Right lobe of liver (tissue), 6 donors: Measurements from ENCODE around the gene GRN. TPM values are rescaled to one million over a fixed set of nuclear protein-coding genes. Genes with fewer than 3 reads are reported as not detected.

ENCODE experiments used
- ATAC-seq, 4 donors: fragments of 200-7000 bp; cut with Tn5 transposase; one replicate each; pipeline ENCODE4 v1.9.1; 2020; ENCODE audit warnings: mild to moderate bottlenecking in 4 of 4, moderate library complexity in 4 of 4
- DNase-seq, 3 donors: peaks; one replicate each; pipeline ENCODE4 v3.0.0-alpha.2; 2020
- H3K27ac ChIP-seq, 3 donors: fragments of 200-600 bp; one replicate each; pipeline ENCODE4 v1.8.0; 2022
- H3K27me3 ChIP-seq, 2 donors: fragments of 200-600 bp; one replicate each; pipeline ENCODE4 v1.8.0; 2022
- H3K36me3 ChIP-seq, 4 donors: fragments of 200-600 bp; sonication (generic) in 1 of 4; one replicate each; pipeline versions ENCODE4 v1.5.1 to v1.8.0; 2017 to 2022; ENCODE audit warnings: control low read depth in 1 of 4
- H3K4me1 ChIP-seq, 4 donors: fragments of 200-600 bp; sonication (generic) in 1 of 4; one replicate each; pipeline versions ENCODE4 v1.5.1 to v1.8.0; 2017 to 2022; ENCODE audit warnings: control low read depth in 1 of 4
- H3K4me3 ChIP-seq, 3 donors: fragments of 200-600 bp; one replicate each; pipeline ENCODE4 v1.8.0; 2022
- H3K9me3 ChIP-seq, 4 donors: fragments of 200-600 bp; sonication (generic) in 1 of 4; one replicate each; pipeline versions ENCODE4 v1.5.1 to v1.8.0; 2017 to 2022; ENCODE audit warnings: control low read depth in 1 of 4
- CTCF ChIP-seq, 4 donors: fragments of 200-600 bp in 3 of 4; fragments of 450-650 bp in 1 of 4; IDR thresholded peaks; one replicate each; pipeline versions ENCODE4 v1.5.1 to v1.8.0; 2016 to 2022; ENCODE audit warnings: antibody characterized with exemption in 4 of 4, mild to moderate bottlenecking in 2 of 4
- POLR2A ChIP-seq: fragments of 450-650 bp; IDR thresholded peaks from one replicate; pipeline ENCODE4 v1.6.1; 2017; ENCODE audit warnings: antibody characterized with exemption, mild to moderate bottlenecking
- WGBS: methylation state at CpG from one replicate; pipeline ENCODE4 v1.1.6; 2018; ENCODE audit warnings: low coverage, low lambda C conversion rate; ENCODE audit not compliant: insufficient coverage; ENCODE audit errors: missing lambda C conversion rate; 5-methylcytosine and 5-hydroxymethylcytosine counted together
- intact Hi-C, 2 donors: fragments of 100-400 bp; cut with DNase I; formaldehyde crosslinking; loops; one replicate each; pipeline versions ENCODE4 v1.11.2 to v1.14.1; 2022
- total RNA-seq, 6 experiments: library from RNA; depleted of rRNA in 2 of 6; stranded (reverse); fragments of >200 nt in 2 of 6; fragmentation: NEBNext Ultra II Directional in 3 of 6; extraction: Animal tissue kit (Norgen Biotek cat#: 25700) in 3 of 6; gene quantifications; one replicate each; pipeline versions ENCODE4 v1.1.0 to v1.2.4, GENCODE V29; 2016 to 2023
- donor health status: DM: no; HTN: yes; CAD: no.
- donor health status: DM: no; HTN: no; CAD: no.
- donor health status: DM: no; HTN: no; CAD: no.
- donor health status: DM: no; HTN: yes; CAD: no.
- donor health status: DM: no; HTN: yes; CAD: no.

The GRN gene
- total RNA-seq, 6 experiments from 2014 or later = 84.5 to 230 (median 150) TPM

GRCh38 chr17:44320066-44320465 is 25.0 kb upstream of the GRN start:
- Histone ChIP-seq H3K9me3 (no peaks in the 10 kb centered on the region), H3K27ac (no peak overlapping the region), H3K27me3 (no peaks in the 10 kb centered on the region), H3K4me1 (peaks cover 0 to 12% (median 4%) of the 10 kb centered on the region in 4 donors), H3K36me3 (peaks cover 0 to 26% (median 3%) of the 10 kb centered on the region in 4 donors), H3K4me3 (no peak overlapping the region)
- WGBS = 92% methylated on average over 5 of the region's 18 CpGs
- DNase-seq (no peak), ATAC-seq (no peak)
- intact Hi-C loops = loop anchor here (5.0 kb wide), 1 partner anchor 108 kb away; no protein-coding TSS in a partner anchor
- no peak for TF ChIP-seq POLR2A
- no peak for TF ChIP-seq CTCF (IDR thresholded peaks at IDR 0.05)

GRCh38 chr17:44321246-44322120 is 23.6 kb upstream of the GRN start:
- H3K27ac ChIP-seq = no peak overlapping the region
- 100% methylated on average over 1 of the region's 21 CpGs for WGBS
- H3K9me3 ChIP-seq = no peaks in the 10 kb centered on the region
- intact Hi-C loops = loop anchor here (5.0 kb wide), 1 partner anchor 109 kb away; no protein-coding TSS in a partner anchor
- ATAC-seq (no peak), DNase-seq (no peak)
- peaks cover 0 to 26% (median 3%) of the 10 kb centered on the region in 4 donors for H3K36me3 ChIP-seq
- H3K4me1 ChIP-seq = peaks cover 0 to 12% (median 5%) of the 10 kb centered on the region in 4 donors
- no peaks in the 10 kb centered on the region for H3K27me3 ChIP-seq
- TF ChIP-seq POLR2A = no peak
- no peak for TF ChIP-seq CTCF (IDR thresholded peaks at IDR 0.05)
- no peak overlapping the region for H3K4me3 ChIP-seq

GRCh38 chr17:44322236-44322895 is 22.7 kb upstream of the GRN start:
- peaks cover 0 to 12% (median 5%) of the 10 kb centered on the region in 4 donors for H3K4me1 ChIP-seq
- no CpG with 5 or more reads among the region's 11 CpGs for WGBS
- TF ChIP-seq POLR2A (no peak), CTCF (IDR thresholded peaks at IDR 0.05) (no peak)
- no peaks in the 10 kb centered on the region for H3K27me3 ChIP-seq
- DNase-seq (no peak), ATAC-seq (no peak)
- intact Hi-C loops = loop anchor here (5.0 kb wide), 1 partner anchor 110 kb away; no protein-coding TSS in a partner anchor
- peaks cover 0 to 26% (median 3%) of the 10 kb centered on the region in 4 donors for H3K36me3 ChIP-seq
- H3K27ac ChIP-seq = no peak overlapping the region
- no peak overlapping the region for H3K4me3 ChIP-seq
- H3K9me3 ChIP-seq = no peaks in the 10 kb centered on the region

GRCh38 chr17:44323359-44324091 is 21.6 kb upstream of the GRN start:
- ATAC-seq (no peak), DNase-seq (no peak)
- intact Hi-C loops = loop anchor here (5.0 kb wide), 1 partner anchor 111 kb away; no protein-coding TSS in a partner anchor
- TF ChIP-seq POLR2A (no peak), CTCF (IDR thresholded peaks at IDR 0.05) (no peak)
- Histone ChIP-seq H3K4me1 (peaks cover 0 to 12% (median 5%) of the 10 kb centered on the region in 4 donors), H3K27me3 (no peaks in the 10 kb centered on the region), H3K9me3 (no peaks in the 10 kb centered on the region), H3K4me3 (peak overlapping the region; percentile 89 to 100 (median 97)), H3K36me3 (peaks cover 0 to 26% (median 3%) of the 10 kb centered on the region in 4 donors), H3K27ac (peak overlapping the region in 2 of 3 donors; percentile 21 to 41)
- 35% methylated on average over 9 of the region's 27 CpGs for WGBS
